C4-2B (cell line): Measurements from ENCODE around the gene PLXNA4.

Experiments used
- CTCF ChIP-seq: fragments of 450-650 bp; conservative IDR thresholded peaks from 2 replicates; pipeline ENCODE4 v1.5.1; 2017; ENCODE audit warnings: mild to moderate bottlenecking
- ZFX ChIP-seq: fragments of 450-650 bp; IDR thresholded peaks from 2 replicates; pipeline ENCODE4 v1.6.1; 2017

DNA sequence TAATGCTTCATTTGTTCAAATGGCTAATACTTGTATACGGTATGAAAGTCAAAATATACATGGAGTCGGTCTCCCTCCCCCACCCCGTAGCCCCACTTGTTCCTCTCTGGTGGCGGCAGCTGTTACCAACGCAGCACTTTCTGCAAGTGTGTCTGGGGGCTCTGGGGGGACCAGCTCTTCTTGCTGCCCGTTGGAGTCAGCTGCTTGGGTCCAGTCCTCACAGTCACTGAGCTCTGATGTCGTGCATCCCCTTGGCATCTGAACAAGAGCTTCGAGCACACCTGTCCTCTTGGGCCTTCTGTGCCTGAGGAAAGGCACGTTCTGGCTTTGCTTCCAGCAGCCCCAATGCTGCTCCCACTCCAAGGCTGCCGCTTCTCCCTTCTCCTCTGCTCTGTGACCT is 493.1 kb downstream of the PLXNA4 start:
- no peak for TF ChIP-seq CTCF
- no peak for TF ChIP-seq ZFX
